Measurements from ENCODE around the gene PLEKHG4. TPM values are rescaled to one million over a fixed set of nuclear protein-coding genes. Genes with fewer than 3 reads are reported as not detected.

Gene PLEKHG4
- total and polyA plus RNA-seq, 12 donors = 4.1 to 48.7 (median 11.2) TPM

DNA sequence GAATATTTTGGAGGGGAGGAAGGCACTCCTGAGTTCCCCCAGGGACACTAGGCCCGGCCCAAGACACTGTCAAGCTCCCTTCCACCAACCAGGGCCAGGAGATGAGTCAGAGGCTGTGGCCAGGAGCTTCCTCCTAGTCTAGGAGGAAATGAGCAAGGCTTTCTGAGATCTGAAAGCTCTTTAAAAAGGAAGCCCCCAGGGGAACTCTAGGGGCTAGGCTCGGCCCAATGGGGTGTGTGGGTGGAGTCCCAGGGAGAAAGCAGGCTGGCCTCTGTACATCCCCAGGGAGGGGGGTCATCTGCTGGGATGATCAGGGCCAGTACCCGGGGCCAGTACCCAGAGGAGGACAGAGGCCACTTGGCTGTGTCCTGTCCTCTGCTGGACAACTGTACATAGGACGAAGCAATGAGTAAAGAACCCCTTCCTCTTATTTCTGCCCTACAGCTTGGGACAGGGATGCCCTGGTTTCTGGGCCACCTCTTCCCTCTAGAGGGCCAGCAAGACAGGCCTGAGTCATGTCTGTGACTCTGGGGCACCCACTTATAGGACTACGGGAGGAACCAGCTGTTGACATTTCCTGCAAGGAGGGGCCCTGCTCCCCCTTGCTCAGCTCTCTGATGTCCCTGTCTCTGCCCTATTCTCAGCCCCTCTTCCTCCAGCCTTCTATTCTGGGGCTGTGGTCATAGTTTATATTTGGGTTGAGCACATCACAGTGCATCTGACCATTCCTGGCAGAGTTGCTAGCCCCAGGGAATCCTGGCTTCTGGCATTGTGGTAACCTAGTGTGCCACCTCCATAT lies 34.7 kb upstream of the PLEKHG4 start:
- H3K4me1 ChIP-seq (replicated peaks in 1 of 2) = peaks cover 70 to 75% of the 10 kb centered on the region in 2 donors

DNA sequence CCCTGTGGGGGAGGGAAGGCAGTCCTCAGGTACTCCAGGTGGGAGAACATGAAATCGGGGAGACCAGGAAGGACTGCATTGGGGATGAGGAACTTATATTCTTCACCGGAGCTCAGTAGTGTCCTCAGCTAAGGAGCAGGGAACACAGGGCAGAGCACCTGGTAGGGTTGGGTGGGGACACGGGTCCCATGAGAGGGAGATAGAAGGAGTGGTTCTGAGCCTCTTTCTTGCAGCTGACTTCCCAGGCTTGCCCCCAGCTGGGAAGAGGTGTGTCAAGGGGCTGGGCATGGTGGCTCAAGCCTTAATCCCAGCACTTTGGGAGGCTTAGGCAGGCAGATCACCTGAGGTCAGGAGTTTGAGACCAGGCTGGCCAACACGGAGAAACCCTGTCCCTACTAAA lies 34.1 kb upstream of the PLEKHG4 start:
- intact Hi-C loops (cut with DNase I) = no loop called here
- H3K27me3 ChIP-seq = peaks cover 5% of the 10 kb centered on the region
- H3K9me3 ChIP-seq (replicated peaks in 1 of 3) = no peaks in the 10 kb centered on the region
- no peaks in the 10 kb centered on the region for H3K36me3 ChIP-seq (replicated peaks in 1 of 2)
- H3K4me1 ChIP-seq (replicated peaks in 1 of 2) = peaks cover 66 to 74% of the 10 kb centered on the region in 2 donors
- WGBS, 4 donors = 69 to 78% (median 74%) methylated on average over 4 of the region's 4 CpGs
- TF ChIP-seq, protein P1, sequence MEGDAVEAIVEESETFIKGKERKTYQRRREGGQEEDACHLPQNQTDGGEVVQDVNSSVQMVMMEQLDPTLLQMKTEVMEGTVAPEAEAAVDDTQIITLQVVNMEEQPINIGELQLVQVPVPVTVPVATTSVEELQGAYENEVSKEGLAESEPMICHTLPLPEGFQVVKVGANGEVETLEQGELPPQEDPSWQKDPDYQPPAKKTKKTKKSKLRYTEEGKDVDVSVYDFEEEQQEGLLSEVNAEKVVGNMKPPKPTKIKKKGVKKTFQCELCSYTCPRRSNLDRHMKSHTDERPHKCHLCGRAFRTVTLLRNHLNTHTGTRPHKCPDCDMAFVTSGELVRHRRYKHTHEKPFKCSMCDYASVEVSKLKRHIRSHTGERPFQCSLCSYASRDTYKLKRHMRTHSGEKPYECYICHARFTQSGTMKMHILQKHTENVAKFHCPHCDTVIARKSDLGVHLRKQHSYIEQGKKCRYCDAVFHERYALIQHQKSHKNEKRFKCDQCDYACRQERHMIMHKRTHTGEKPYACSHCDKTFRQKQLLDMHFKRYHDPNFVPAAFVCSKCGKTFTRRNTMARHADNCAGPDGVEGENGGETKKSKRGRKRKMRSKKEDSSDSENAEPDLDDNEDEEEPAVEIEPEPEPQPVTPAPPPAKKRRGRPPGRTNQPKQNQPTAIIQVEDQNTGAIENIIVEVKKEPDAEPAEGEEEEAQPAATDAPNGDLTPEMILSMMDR (IDR thresholded peaks at IDR 0.05) = no peak
- no peak for TF ChIP-seq POLR2A (IDR thresholded peaks at IDR 0.05)
- DNase-seq = peak in 2 of 7 donors; percentile 14 to 15
- H3K4me3 ChIP-seq = peak overlapping the region in 2 of 4 donors; percentile 89
- H3K27ac ChIP-seq = peak overlapping the region; percentile 64 to 94 (median 85)

More for the DNA sequence above, 34.7 kb upstream of the PLEKHG4 start:
- Histone ChIP-seq H3K4me3 (peak overlapping the region in 1 of 4 donors; percentile 89), H3K27me3 (peaks cover 5% of the 10 kb centered on the region), H3K27ac (peak overlapping the region; percentile 64 to 94 (median 85)), H3K36me3 (replicated peaks in 1 of 2) (no peaks in the 10 kb centered on the region), H3K9me3 (replicated peaks in 1 of 3) (no peaks in the 10 kb centered on the region)
- TF ChIP-seq, protein P1 (IDR thresholded peaks at IDR 0.05) = peak in 2 of 6 experiments; percentile 17 to 18
- peak in 1 of 2 donors; percentile 30 for TF ChIP-seq POLR2A (IDR thresholded peaks at IDR 0.05)
- 9 to 22% (median 15%) methylated on average over 5 of the region's 5 CpGs for WGBS, 4 donors
- intact Hi-C loops (cut with DNase I) = no loop called here
- peak; percentile 75 to 92 (median 88) for DNase-seq

DNA sequence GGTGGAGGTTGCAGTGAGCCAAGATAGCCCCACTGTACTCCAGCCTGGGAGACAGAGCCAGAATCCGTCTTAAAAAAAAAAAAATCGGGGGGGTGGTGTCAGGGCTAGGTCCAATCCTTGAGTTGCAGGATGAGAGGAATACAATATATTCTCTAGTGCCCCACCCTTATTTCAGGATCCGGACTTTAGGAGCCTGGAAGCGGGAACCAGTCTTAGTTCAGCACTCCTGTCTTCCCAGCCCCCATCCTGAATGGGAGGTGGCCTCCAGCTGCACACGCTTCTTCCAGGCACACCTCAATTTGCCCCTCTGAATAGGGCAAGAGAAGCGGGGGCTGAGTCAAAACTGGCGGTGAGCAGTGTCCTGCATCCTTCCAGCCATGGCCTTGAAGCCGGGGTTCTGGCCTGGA lies 33.7 kb upstream of the PLEKHG4 start:
- Histone ChIP-seq H3K36me3 (replicated peaks in 1 of 2) (no peaks in the 10 kb centered on the region), H3K27ac (peak overlapping the region; percentile 83 to 94 (median 85)), H3K27me3 (peaks cover 5% of the 10 kb centered on the region), H3K9me3 (replicated peaks in 1 of 3) (no peaks in the 10 kb centered on the region), H3K4me1 (replicated peaks in 1 of 2) (peaks cover 61 to 69% of the 10 kb centered on the region in 2 donors), H3K4me3 (peak overlapping the region in 2 of 4 donors; percentile 89)
- DNase-seq = peak in 4 of 7 donors; percentile 89 to 92 (median 91)
- intact Hi-C loops (cut with DNase I) = no loop called here
- WGBS, 4 donors = 5 to 8% (median 7%) methylated on average over 4 to 8 of the region's 8 CpGs
- TF ChIP-seq, protein P1 (IDR thresholded peaks at IDR 0.05) = no peak
- TF ChIP-seq POLR2A (IDR thresholded peaks at IDR 0.05) = no peak

DNA sequence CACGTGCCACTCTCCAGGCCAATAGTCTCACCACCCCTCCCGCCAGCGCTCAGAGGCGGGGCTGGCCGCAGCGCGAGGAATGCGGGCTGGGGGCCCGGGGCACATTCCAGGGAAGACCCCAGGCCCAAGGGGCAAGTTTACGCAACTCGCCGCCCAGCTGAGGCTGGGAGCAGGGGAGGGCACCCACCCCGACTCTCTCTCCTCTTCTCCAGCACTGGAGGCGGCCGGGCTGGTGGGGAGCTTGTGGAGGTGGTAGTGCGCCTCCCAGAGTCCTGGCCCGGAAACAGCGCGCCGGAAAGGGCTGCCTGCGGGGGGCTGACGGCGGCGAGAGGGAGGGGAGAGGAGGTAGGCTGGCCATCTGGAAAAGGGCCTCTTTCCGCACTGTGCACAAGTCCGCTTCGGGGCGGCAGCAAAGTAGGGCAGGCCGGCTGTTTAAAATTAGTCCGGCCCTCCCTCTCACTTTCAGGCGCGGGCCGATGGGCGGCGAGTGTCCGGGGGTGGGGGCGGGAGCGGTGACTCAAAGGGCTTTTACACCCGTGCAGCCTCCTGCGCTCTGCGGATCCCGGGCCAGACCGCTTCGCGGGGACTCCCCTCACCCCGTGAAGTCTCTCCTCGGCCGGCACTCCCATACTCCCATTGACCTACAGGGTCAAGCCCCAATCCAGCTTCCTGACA lies 33.1 kb upstream of the PLEKHG4 start:
- Histone ChIP-seq H3K27me3 (peaks cover 5% of the 10 kb centered on the region), H3K4me1 (replicated peaks in 1 of 2) (peaks cover 56 to 64% of the 10 kb centered on the region in 2 donors), H3K4me3 (peak overlapping the region; percentile 62 to 89 (median 84)), H3K36me3 (replicated peaks in 1 of 2) (no peaks in the 10 kb centered on the region), H3K9me3 (replicated peaks in 1 of 3) (no peaks in the 10 kb centered on the region), H3K27ac (peak overlapping the region; percentile 83 to 94 (median 85))
- TF ChIP-seq, protein P1 (IDR thresholded peaks at IDR 0.05) = peak in 5 of 6 experiments; percentile 25 to 55 (median 37)
- TF ChIP-seq POLR2A (IDR thresholded peaks at IDR 0.05) = peak; percentile 47 to 64
- 0 to 1% (median 0%) methylated on average over 2 to 48 of the region's 48 CpGs for WGBS, 4 donors
- DNase-seq = peak; percentile 83 to 94 (median 85)
- intact Hi-C loops (cut with DNase I) = no loop called here
